GM23338 (cell line): ENCODE results near the gene FAM118B. TPM values are rescaled to one million over a fixed set of nuclear protein-coding genes. Genes with fewer than 3 reads are reported as not detected.

ENCODE experiments used
- ATAC-seq: fragments of 200-7000 bp; cut with Tn5 transposase; 3 replicates; pipeline ENCODE4 v1.9.1; 2020
- DNase-seq: peaks from one replicate; pipeline ENCODE4 v3.0.0-alpha.2; 2015; ENCODE audit warnings: low spot score
- H2AFZ ChIP-seq: fragments of 200-600 bp; sonication (generic); 2 replicates; pipeline ENCODE4 v1.8.0; 2016; ENCODE audit warnings: antibody characterized with exemption, mild to moderate bottlenecking, moderate library complexity
- H3F3A ChIP-seq: fragments of 200-600 bp; sonication (generic); replicated peaks from 2 replicates; pipeline ENCODE4 v1.8.0; 2017; ENCODE audit warnings: antibody characterized with exemption, mixed run types, low read depth
- H3K27ac ChIP-seq: fragments of 200-600 bp; sonication (generic); 2 replicates; pipeline ENCODE4 v1.6.1; 2016; ENCODE audit warnings: low read depth
- H3K27me3 ChIP-seq: fragments of 200-600 bp; sonication (generic); 2 replicates; pipeline ENCODE4 v1.8.0; 2016; ENCODE audit warnings: mild to moderate bottlenecking, mixed run types, moderate library complexity; ENCODE audit not compliant: insufficient read depth
- H3K36me3 ChIP-seq: fragments of 200-600 bp; sonication (generic); 2 replicates; pipeline ENCODE4 v1.8.0; 2016; ENCODE audit warnings: mild to moderate bottlenecking; ENCODE audit not compliant: insufficient read depth
- H3K4me1 ChIP-seq: fragments of 200-600 bp; sonication (generic); 2 replicates; pipeline ENCODE4 v1.8.0; 2016; ENCODE audit warnings: mild to moderate bottlenecking, moderate library complexity; ENCODE audit not compliant: insufficient read depth
- H3K4me2 ChIP-seq: fragments of 200-600 bp; sonication (generic); 2 replicates; pipeline ENCODE4 v1.7.1; 2017; ENCODE audit warnings: mixed run types
- H3K4me3 ChIP-seq: fragments of 200-600 bp; sonication (generic); 2 replicates; pipeline ENCODE4 v1.6.1; 2016; ENCODE audit warnings: mixed run types
- H3K79me2 ChIP-seq: fragments of 200-600 bp; sonication (generic); replicated peaks from 2 replicates; pipeline ENCODE4 v1.8.0; 2017; ENCODE audit warnings: mild to moderate bottlenecking; ENCODE audit not compliant: insufficient read depth
- H3K9me2 ChIP-seq: fragments of 200-600 bp; sonication (generic); 2 replicates; pipeline ENCODE4 v1.8.0; 2017; ENCODE audit not compliant: insufficient read depth
- H4K20me1 ChIP-seq: fragments of 200-600 bp; sonication (generic); replicated peaks from 2 replicates; pipeline ENCODE4 v1.8.0; 2017; ENCODE audit warnings: mild to moderate bottlenecking; ENCODE audit not compliant: insufficient read depth
- H3K27ac Mint-ChIP-seq: 2 replicates; pipeline ENCODE4 v1.8.0; 2020; ENCODE audit warnings: inconsistent platforms, mild to moderate bottlenecking, moderate library complexity, mixed read lengths
- H3K27me3 Mint-ChIP-seq: 3 replicates; pipeline ENCODE4 v1.8.0; 2022; ENCODE audit warnings: low read depth, mild to moderate bottlenecking, moderate library complexity, mixed read lengths, inconsistent platforms; ENCODE audit not compliant: insufficient read depth, poor library complexity
- H3K36me3 Mint-ChIP-seq: 3 replicates; pipeline ENCODE4 v1.8.0; 2021; ENCODE audit warnings: low read depth, mild to moderate bottlenecking, inconsistent platforms, moderate library complexity, mixed read lengths
- H3K4me1 Mint-ChIP-seq: 3 replicates; pipeline ENCODE4 v1.8.0; 2020; ENCODE audit warnings: mild to moderate bottlenecking, inconsistent platforms, mixed read lengths
- H3K4me3 Mint-ChIP-seq: 3 replicates; pipeline ENCODE4 v1.8.0; 2021; ENCODE audit warnings: moderate library complexity, mild to moderate bottlenecking, inconsistent platforms, mixed read lengths
- H3K9me3 Mint-ChIP-seq: 3 replicates; pipeline ENCODE4 v1.8.0; 2020; ENCODE audit warnings: moderate library complexity, mild to moderate bottlenecking, inconsistent platforms, mixed read lengths
- JUNB ChIP-seq: IDR thresholded peaks from one replicate; pipeline ENCODE4 v1.6.1; 2016; ENCODE audit warnings: antibody characterized with exemption; ENCODE audit not compliant: unreplicated experiment
- POLR2AphosphoS5 ChIP-seq: IDR thresholded peaks from 2 replicates; pipeline ENCODE4 v1.6.1; 2016; ENCODE audit warnings: antibody characterized with exemption, low read depth
- REST ChIP-seq: IDR thresholded peaks from one replicate; pipeline ENCODE4 v1.6.1; 2018; ENCODE audit warnings: antibody characterized with exemption; ENCODE audit not compliant: unreplicated experiment
- STAT1 ChIP-seq: IDR thresholded peaks from one replicate; pipeline ENCODE4 v1.6.1; 2016; ENCODE audit warnings: antibody characterized with exemption; ENCODE audit not compliant: unreplicated experiment
- ZNF114 ChIP-seq: fragments of 250-450 bp; sonication (Bioruptor Pico); IDR thresholded peaks from 2 replicates; pipeline ENCODE4 v1.5.0; 2020; ENCODE audit warnings: mild to moderate bottlenecking, moderate library complexity
- ZNF462 ChIP-seq: fragments of 250-450 bp; sonication (Bioruptor Pico); IDR thresholded peaks from 2 replicates; pipeline ENCODE4 v1.5.0; 2020; ENCODE audit warnings: mild to moderate bottlenecking, moderate library complexity
- polyA plus RNA-seq: library from polyadenylated mRNA; unstranded; fragments of >200 nt; fragmentation: Nextera tagmentation; extraction: Ambion mirVana; gene quantifications from 2 replicates; pipeline ENCODE4 v1.2.1, GENCODE V29; 2016
- total RNA-seq: library from RNA; depleted of rRNA; stranded (reverse); fragments of >200 nt; shearing (Covaris generic); gene quantifications from 2 replicates; pipeline ENCODE4 v1.2.3, GENCODE V29; 2014

FAM118B gene
- total and polyA plus RNA-seq, 2 experiments from 2014 or later = 33.7 to 43.4 TPM

- no peak for TF ChIP-seq ZNF462 (CRISPR knock-in tag)
- TF ChIP-seq POLR2AphosphoS5 = no peak
- TF ChIP-seq ZNF114 (CRISPR knock-in tag) = no peak
These were observed 45.2 kb upstream of the FAM118B start (continued) for GRCh38 chr11:126166413-126166812.

GRCh38 chr11:126167488-126167887 lies 44.1 kb upstream of the FAM118B start:
- H3K79me2 ChIP-seq = no peaks in the 10 kb centered on the region
- H3K27ac Mint-ChIP-seq = no peak overlapping the region
- no peak overlapping the region for H3K4me3 ChIP-seq
- H3K36me3 Mint-ChIP-seq = no peaks in the 10 kb centered on the region
- peaks cover 26% of the 10 kb centered on the region for H3K4me1 Mint-ChIP-seq
- H3K36me3 ChIP-seq = no peaks in the 10 kb centered on the region
- peaks cover 11% of the 10 kb centered on the region; the same call in 1 of the 2 replicates for H3K4me1 ChIP-seq
- no peak overlapping the region for H3K4me2 ChIP-seq
- H4K20me1 ChIP-seq = no peaks in the 10 kb centered on the region
- DNase-seq (no peak), ATAC-seq (no peak)
- peaks cover 14% of the 10 kb centered on the region for H3K27me3 Mint-ChIP-seq
- H3K4me3 Mint-ChIP-seq = no peak overlapping the region
- H3K9me3 Mint-ChIP-seq = no peaks in the 10 kb centered on the region
- no peak overlapping the region for H2AFZ ChIP-seq
- H3K27ac ChIP-seq = no peak overlapping the region
- 0 out of 2 replicates have a peak, but pooled peaks cover 3% of the 10 kb centered on the region for H3K9me2 ChIP-seq
- H3F3A ChIP-seq = no peaks in the 10 kb centered on the region
- no peaks in the 10 kb centered on the region for H3K27me3 ChIP-seq
- no peak for TF ChIP-seq REST
- TF ChIP-seq STAT1 = no peak
- TF ChIP-seq ZNF462 (CRISPR knock-in tag) = no peak
- TF ChIP-seq JUNB = no peak
- no peak for TF ChIP-seq POLR2AphosphoS5
